Neural cell (in vitro differentiated cells): Measurements from ENCODE around the gene SLC12A1. TPM values are rescaled to one million over a fixed set of nuclear protein-coding genes. Genes with fewer than 3 reads are reported as not detected.

Source experiments
- H2AFZ ChIP-seq: fragments of 200-600, 300-800 bp; sonication (generic), shearing (Covaris generic); 2 replicates; pipeline ENCODE4 v1.6.0; 2014; ENCODE audit warnings: low read depth, mild to moderate bottlenecking, antibody characterized with exemption, low read length, moderate library complexity
- H3F3A ChIP-seq: fragments of 200-600 bp; shearing (Covaris generic); 2 replicates; pipeline ENCODE4 v1.6.1; 2016; ENCODE audit warnings: mild to moderate bottlenecking, moderate library complexity, mixed read lengths, antibody characterized with exemption, low read length; ENCODE audit not compliant: insufficient read depth, poor library complexity, severe bottlenecking
- H3K27ac ChIP-seq: fragments of 200-600, 300-800 bp; sonication (generic), shearing (Covaris generic); 2 replicates; pipeline ENCODE4 v1.5.1; 2014; ENCODE audit warnings: mild to moderate bottlenecking, low read length, moderate library complexity
- H3K27me3 ChIP-seq: fragments of 300-800, 200-600 bp; sonication (generic), shearing (Covaris generic); 2 replicates; pipeline ENCODE4 v1.6.0; 2014; ENCODE audit warnings: mild to moderate bottlenecking, low read depth, low read length, moderate library complexity; ENCODE audit not compliant: insufficient read depth
- H3K36me3 ChIP-seq: fragments of 300-800, 200-600 bp; sonication (generic), shearing (Covaris generic); 2 replicates; pipeline ENCODE4 v1.5.1; 2014; ENCODE audit warnings: mild to moderate bottlenecking, antibody characterized with exemption, low read length, moderate library complexity; ENCODE audit not compliant: insufficient read depth
- H3K4me2 ChIP-seq: fragments of 300-800, 200-600 bp; sonication (generic), shearing (Covaris generic); 2 replicates; pipeline ENCODE4 v1.6.0; 2014; ENCODE audit warnings: mild to moderate bottlenecking, low read length
- H3K4me3 ChIP-seq: fragments of 300-800, 200-600 bp; sonication (generic), shearing (Covaris generic); 2 replicates; pipeline ENCODE4 v1.5.1; 2014; ENCODE audit warnings: mild to moderate bottlenecking, low read length, moderate library complexity
- H3K79me2 ChIP-seq: fragments of 200-600 bp; shearing (Covaris generic); replicated peaks from 2 replicates; pipeline ENCODE4 v1.6.0; 2014; ENCODE audit warnings: mild to moderate bottlenecking, low read length, moderate library complexity; ENCODE audit not compliant: insufficient read depth
- H3K9ac ChIP-seq: fragments of 300-800, 200-600 bp; sonication (generic), shearing (Covaris generic); 2 replicates; pipeline ENCODE4 v1.6.1; 2016; ENCODE audit warnings: mild to moderate bottlenecking, low read length, mixed read lengths
- H3K9me2 ChIP-seq: fragments of 200-600 bp; shearing (Covaris generic); 2 replicates; pipeline ENCODE4 v1.6.1; 2016; ENCODE audit warnings: mild to moderate bottlenecking, low read length, mixed read lengths; ENCODE audit not compliant: insufficient read depth
- H3K9me3 ChIP-seq: fragments of 200-600, 300-800 bp; sonication (generic), shearing (Covaris generic); 2 replicates; pipeline ENCODE4 v1.6.1; 2016; ENCODE audit warnings: mild to moderate bottlenecking, mixed run types, low read length, moderate library complexity, mixed read lengths
- H4K20me1 ChIP-seq: fragments of 200-600 bp; shearing (Covaris generic); 2 replicates; pipeline ENCODE4 v1.6.1; 2016; ENCODE audit warnings: mild to moderate bottlenecking, mixed run types; ENCODE audit not compliant: insufficient read depth
- CTCF ChIP-seq: fragments of 450-650 bp; IDR thresholded peaks from 2 replicates; pipeline ENCODE4 v1.5.1; 2014; ENCODE audit warnings: antibody characterized with exemption, mild to moderate bottlenecking, moderate library complexity; ENCODE audit not compliant: poor library complexity, severe bottlenecking
- EP300 ChIP-seq: fragments of 450-650 bp; conservative IDR thresholded peaks from 2 replicates; pipeline ENCODE4 v1.6.1; 2014; ENCODE audit warnings: antibody characterized with exemption, mild to moderate bottlenecking, moderate library complexity; ENCODE audit not compliant: poor library complexity, severe bottlenecking
- EZH2 ChIP-seq: fragments of 200-600, 300-800 bp; shearing (Covaris generic), sonication (generic); IDR thresholded peaks from 2 replicates; pipeline ENCODE4 v1.6.1; 2014; ENCODE audit warnings: antibody characterized with exemption, low read length, borderline replicate concordance, mild to moderate bottlenecking; ENCODE audit not compliant: insufficient read depth, poor library complexity, severe bottlenecking
- MXI1 ChIP-seq: fragments of 450-650 bp; conservative IDR thresholded peaks from 2 replicates; pipeline ENCODE4 v1.6.1; 2014; ENCODE audit warnings: antibody characterized with exemption, mild to moderate bottlenecking; ENCODE audit not compliant: poor library complexity, severe bottlenecking
- POLR2AphosphoS5 ChIP-seq: IDR thresholded peaks from 2 replicates; pipeline ENCODE4 v1.6.1; 2012
- RAD21 ChIP-seq: fragments of 450-650 bp; conservative IDR thresholded peaks from 2 replicates; pipeline ENCODE4 v1.6.1; 2014; ENCODE audit warnings: antibody characterized with exemption, mild to moderate bottlenecking, moderate library complexity
- REST ChIP-seq: IDR thresholded peaks from 2 replicates; pipeline ENCODE4 v1.6.1; 2012; ENCODE audit warnings: borderline replicate concordance
- SMC3 ChIP-seq: fragments of 450-650 bp; conservative IDR thresholded peaks from 2 replicates; pipeline ENCODE4 v1.6.1; 2014; ENCODE audit warnings: antibody characterized with exemption, mild to moderate bottlenecking, moderate library complexity; ENCODE audit not compliant: poor library complexity
- TAF1 ChIP-seq: IDR thresholded peaks from 2 replicates; pipeline ENCODE4 v1.6.1; 2012; ENCODE audit warnings: low read depth
- polyA plus RNA-seq: library from polyadenylated mRNA; depleted of rRNA; stranded (reverse); fragments of >200 nt; gene quantifications from 2 replicates; pipeline ENCODE4 v1.2.3, GENCODE V29; 2014

SLC12A1 gene
- polyA plus RNA-seq, 1 donor from 2014 or later = 0.67 TPM

- Histone ChIP-seq H3K4me3 (peak overlapping the region; percentile 1), H3K4me2 (peak overlapping the region; percentile 47)
- TF ChIP-seq MXI1 (no peak), CTCF (no peak), EP300 (no peak), TAF1 (no peak), RAD21 (no peak), SMC3 (no peak), REST (no peak), POLR2AphosphoS5 (no peak), EZH2 (no peak)
These were observed 92.8 kb downstream of the SLC12A1 start for GRCh38 chr15:48298914-48299313.

GRCh38 chr15:48300038-48300437 is 93.9 kb downstream of the SLC12A1 start:
- Histone ChIP-seq H3K9ac (no peak overlapping the region), H3K27ac (no peak overlapping the region), H3K36me3 (no peaks in the 10 kb centered on the region), H3K9me2 (no peaks in the 10 kb centered on the region), H2AFZ (no peak overlapping the region), H4K20me1 (no peaks in the 10 kb centered on the region), H3F3A (no peaks in the 10 kb centered on the region), H3K9me3 (no peaks in the 10 kb centered on the region), H3K27me3 (no peaks in the 10 kb centered on the region), H3K4me3 (no peak overlapping the region), H3K4me2 (no peak overlapping the region), H3K79me2 (no peaks in the 10 kb centered on the region)
- no peak for TF ChIP-seq CTCF
- TF ChIP-seq EZH2 = no peak
- TF ChIP-seq SMC3 = no peak
- TF ChIP-seq MXI1 = no peak
- TF ChIP-seq TAF1 = no peak
- no peak for TF ChIP-seq REST
- no peak for TF ChIP-seq EP300
- TF ChIP-seq RAD21 = no peak
- TF ChIP-seq POLR2AphosphoS5 = no peak

More at GRCh38 chr15:48298914-48299313, 92.8 kb downstream of the SLC12A1 start:
- Histone ChIP-seq H3K9me2 (no peaks in the 10 kb centered on the region), H3K27me3 (no peaks in the 10 kb centered on the region), H2AFZ (peak overlapping the region; percentile 10), H3K36me3 (no peaks in the 10 kb centered on the region), H3K9me3 (no peaks in the 10 kb centered on the region), H3K9ac (no peak overlapping the region), H3K79me2 (no peaks in the 10 kb centered on the region), H4K20me1 (no peaks in the 10 kb centered on the region), H3F3A (no peaks in the 10 kb centered on the region), H3K27ac (no peak overlapping the region)
